ENCODE results near the gene BCAR1.
"Not testable (repeated sequence)": the region's sequence is repeated elsewhere in the genome, so short reads cannot be mapped to it uniquely, and the experiment has no call there.

The BCAR1 gene

GRCh38 chr16:75252049-75252864, 833 bp upstream of the BCAR1 start:
- no peak for DNase-seq

DNA sequence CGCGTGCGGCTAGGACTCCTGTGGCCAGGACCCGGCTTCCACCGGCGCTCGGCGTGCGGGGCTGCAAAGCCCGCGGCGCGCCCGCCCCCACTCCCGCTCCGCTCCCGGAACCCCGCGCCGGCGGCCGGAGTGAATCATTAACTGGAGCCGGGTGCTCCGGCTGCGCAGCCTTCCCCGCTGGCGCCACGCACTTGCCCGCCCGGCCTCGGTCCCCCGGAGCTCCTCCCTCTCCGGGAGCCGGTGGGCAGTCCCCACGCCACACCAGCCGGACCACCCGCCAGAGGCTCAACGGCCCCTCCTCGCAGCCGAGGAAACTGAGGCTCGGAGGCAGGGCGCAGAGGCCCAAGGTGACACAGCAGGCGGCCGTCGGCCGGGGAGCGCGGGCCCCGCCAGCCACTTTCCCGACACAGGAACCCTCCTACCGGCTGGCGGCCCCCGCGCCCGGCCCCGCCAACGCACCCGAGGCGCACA, 580 bp downstream of the BCAR1 start:
- DNase-seq = no peak

- no peak for DNase-seq
Observed at GRCh38 chr16:75250089-75250808, 1.2 kb downstream of the BCAR1 start.

DNA sequence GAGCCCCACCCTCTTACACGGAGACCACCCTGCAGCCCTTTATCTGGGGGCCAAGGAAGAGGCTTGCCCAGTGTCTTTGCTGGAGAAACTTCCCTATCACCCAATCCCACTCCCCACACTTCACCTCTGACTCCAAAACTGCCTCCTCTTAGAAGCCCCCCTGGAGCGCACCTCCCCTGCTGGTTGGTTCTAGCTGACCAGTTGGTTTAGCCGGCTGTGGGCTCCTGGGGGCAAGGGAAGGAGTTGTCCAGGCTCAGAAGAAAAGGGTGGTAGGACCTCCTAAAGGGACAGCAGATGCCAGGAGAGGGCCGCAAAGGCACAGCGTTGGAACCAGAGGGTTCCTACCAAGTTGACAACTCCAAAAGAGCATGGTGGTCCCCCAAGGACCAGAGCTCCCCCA, 2.0 kb downstream of the BCAR1 start:
- no peak for DNase-seq

- DNase-seq = no peak
Observed at GRCh38 chr16:75248536-75249380, 2.7 kb downstream of the BCAR1 start.

GRCh38 chr16:75248142-75248535, 3.3 kb downstream of the BCAR1 start:
- no peak for DNase-seq

GRCh38 chr16:75247249-75247648, 4.2 kb downstream of the BCAR1 start:
- no peak for DNase-seq

GRCh38 chr16:75246504-75247205, 4.8 kb downstream of the BCAR1 start:
- DNase-seq = no peak

- no peak for DNase-seq
Observed at GRCh38 chr16:75244844-75245758, 6.3 kb downstream of the BCAR1 start.

- DNase-seq = no peak
Observed at GRCh38 chr16:75244225-75244809, 7.1 kb downstream of the BCAR1 start.

GRCh38 chr16:75243667-75244224, 7.7 kb downstream of the BCAR1 start:
- no peak for DNase-seq

DNA sequence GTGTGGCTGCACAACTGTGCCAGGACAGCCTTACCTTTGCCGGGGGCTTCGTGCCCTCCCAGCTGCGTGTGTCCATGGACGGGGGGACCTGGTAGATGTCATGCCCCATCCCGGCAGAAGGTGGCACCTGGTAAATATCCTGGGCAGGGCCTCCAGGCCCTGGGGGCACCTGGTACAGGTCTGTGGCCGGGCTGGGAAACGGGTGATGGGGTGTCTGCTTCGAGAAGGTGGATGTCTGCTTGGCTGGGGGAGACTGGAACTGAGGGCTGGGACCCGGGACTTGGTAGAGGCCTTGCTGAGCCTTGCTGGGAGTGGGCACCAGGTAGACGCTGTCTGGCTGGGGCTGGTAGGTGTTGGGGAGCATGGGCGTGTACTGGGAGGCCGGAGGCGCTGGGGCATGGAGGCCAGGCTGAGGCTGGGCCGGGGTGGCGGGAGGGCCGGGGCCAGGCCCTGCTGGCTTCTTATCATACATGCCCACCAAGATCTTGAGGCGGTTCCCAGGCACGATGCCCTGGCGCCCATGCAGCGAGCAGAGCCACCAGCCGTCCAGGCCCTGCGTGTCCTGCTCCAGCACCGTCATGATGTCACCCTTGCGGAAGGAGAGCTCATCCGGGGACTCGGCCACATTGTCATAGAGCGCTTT, 8.9 kb downstream of the BCAR1 start:
- not testable (repeated sequence) for DNase-seq

- no peak for DNase-seq
Observed at GRCh38 chr16:75241955-75242354, 9.5 kb downstream of the BCAR1 start.

GRCh38 chr16:75241412-75241811, 10.0 kb downstream of the BCAR1 start:
- no peak for DNase-seq

GRCh38 chr16:75240633-75241032, 10.8 kb downstream of the BCAR1 start:
- DNase-seq = not testable (repeated sequence)

- DNase-seq = no peak
Observed at GRCh38 chr16:75239542-75240122, 11.8 kb downstream of the BCAR1 start.

DNA sequence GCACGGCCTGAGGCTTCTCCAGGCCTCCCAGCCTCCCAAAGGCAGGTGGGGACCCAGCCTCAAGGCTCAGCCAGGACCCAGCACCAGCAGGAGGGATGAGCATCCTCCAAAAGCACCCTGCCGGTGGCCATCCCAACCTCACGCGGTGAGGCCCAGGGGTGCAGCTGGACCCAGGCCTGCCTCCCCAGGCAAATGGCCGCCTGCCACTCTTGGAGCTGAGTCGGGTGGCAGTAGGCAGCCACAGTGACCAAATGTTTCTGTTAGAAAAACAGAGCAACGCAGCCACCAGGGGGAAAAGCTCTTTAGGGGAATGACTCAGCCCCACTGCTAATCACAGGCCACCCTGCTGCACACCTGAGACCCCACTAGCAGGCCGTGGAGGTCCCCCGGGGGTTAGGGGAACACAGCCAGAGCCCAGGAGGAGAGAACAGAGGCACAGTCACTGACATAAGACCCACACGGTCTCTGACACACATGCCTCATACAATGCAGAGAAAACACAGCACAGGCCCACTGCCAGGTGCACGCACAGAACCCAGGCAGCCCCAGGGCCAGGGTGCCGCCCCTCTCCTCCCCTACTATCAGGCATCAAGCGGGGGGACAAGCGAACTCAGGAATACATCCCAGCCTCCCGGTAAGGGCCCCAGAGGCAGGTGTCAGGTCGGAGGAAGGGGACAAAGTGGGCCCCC, 12.4 kb downstream of the BCAR1 start:
- no peak for DNase-seq

DNA sequence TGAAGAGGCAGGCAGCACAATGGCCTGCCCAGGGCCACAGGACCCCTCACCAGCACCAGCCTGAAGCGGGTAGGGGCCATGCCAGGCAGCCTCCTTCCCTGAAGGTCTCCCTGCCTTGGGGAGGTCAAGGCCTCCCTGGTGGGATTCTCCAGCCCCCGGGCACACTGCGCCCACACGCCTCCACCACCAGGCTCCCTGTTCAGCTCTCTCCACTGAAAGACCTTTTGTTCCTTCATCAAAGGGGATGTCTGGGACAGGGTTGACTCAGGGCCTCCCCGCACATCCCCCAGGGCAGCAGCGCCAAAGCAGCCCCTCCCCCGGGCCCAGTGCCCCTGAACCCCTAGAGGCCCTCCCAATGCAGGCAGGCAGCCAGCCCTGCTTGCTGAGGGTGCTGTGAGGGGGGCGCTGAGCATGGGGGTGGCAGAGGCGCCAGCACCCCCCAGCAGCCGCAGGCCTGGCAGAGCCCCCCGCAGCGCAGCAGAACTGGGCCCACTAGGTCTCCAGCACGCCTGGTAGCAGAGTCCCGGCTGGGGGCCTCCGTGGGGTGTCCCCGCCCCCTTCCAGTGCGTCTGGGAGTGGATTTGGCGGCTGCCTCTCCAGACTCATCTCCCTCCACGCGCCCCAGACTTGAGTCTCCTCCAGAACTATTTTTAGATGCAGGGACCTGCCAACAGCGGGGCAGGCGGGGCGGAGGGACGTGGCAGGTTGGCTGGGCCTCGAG, 13.1 kb downstream of the BCAR1 start:
- DNase-seq = no peak
